HG03571 (cell line): ENCODE measurements around the gene LRIG2.
A peak's percentile ranks its signal among the peaks of the same experiment; 100 is the strongest.
"Not testable (repeated sequence)": the region's sequence is repeated elsewhere in the genome, so short reads cannot be mapped to it uniquely, and the experiment has no call there.

Source experiments
- ATAC-seq: cut with Tn5 transposase; IDR thresholded peaks from one replicate; pipeline ENCODE4 v1.9.1; 2021; ENCODE audit not compliant: unreplicated experiment

LRIG2 gene

GRCh38 chr1:113057006-113057405 is 16.0 kb upstream of the LRIG2 start:
- ATAC-seq: no peak

- ATAC-seq: no peak
Measured at GRCh38 chr1:113058941-113059706, 13.9 kb upstream of the LRIG2 start.

GRCh38 chr1:113063456-113063855 is 9.5 kb upstream of the LRIG2 start:
- ATAC-seq: not testable (repeated sequence)

GRCh38 chr1:113072141-113072756 is 749 bp upstream of the LRIG2 start:
- ATAC-seq: no peak

- peak; percentile 13 for ATAC-seq
Measured at GRCh38 chr1:113073479-113073950, 517 bp downstream of the LRIG2 start.

- ATAC-seq: no peak
Measured at GRCh38 chr1:113074237-113074636, 1.2 kb downstream of the LRIG2 start.

- ATAC-seq: not testable (repeated sequence)
Measured at GRCh38 chr1:113077978-113078377, 5.0 kb downstream of the LRIG2 start.

- ATAC-seq: no peak
Measured at GRCh38 chr1:113086541-113086940, 13.5 kb downstream of the LRIG2 start.

DNA sequence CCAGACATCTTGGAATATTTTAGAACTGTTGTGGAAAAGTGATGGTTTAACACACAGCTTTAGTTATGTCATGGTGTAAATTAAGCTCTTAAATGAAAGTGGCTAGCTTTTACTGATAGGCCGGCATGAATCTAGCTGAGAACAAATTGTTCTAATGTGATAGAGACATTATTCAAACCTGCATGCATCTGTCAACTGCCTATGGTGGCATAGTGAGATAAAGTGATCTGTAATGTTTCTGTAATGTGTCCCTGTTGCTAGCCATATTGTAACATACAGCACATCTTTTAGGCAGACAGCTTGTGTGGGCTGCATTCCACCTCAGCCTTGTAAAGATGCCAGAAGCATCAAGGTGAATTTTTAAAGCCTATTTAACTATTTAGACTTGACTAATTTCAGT is 16.0 kb downstream of the LRIG2 start:
- no peak for ATAC-seq

DNA sequence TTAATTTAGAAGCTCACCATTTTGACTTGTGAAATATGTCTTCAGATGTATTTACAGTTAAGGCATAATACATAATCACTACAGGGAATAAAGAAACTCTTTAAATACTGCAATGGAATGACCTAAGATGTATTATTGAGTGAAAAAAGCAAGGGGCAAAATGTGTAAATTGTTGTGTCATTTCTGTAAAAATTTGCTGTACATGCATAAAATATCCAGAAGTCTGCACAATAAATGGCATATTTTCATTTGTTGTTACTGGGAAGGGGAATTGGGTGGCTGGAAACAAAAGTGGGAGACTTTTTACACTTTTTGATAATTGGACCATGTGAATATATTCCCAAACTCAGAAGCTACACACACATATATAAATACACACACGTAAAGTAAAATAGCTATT is 17.1 kb downstream of the LRIG2 start:
- no peak for ATAC-seq

- no peak for ATAC-seq
Measured at GRCh38 chr1:113091988-113092594, 19.1 kb downstream of the LRIG2 start.

- no peak for ATAC-seq
Measured at GRCh38 chr1:113094506-113094905, 21.5 kb downstream of the LRIG2 start.

- no peak for ATAC-seq
Measured at GRCh38 chr1:113095790-113096455, 22.9 kb downstream of the LRIG2 start.

DNA sequence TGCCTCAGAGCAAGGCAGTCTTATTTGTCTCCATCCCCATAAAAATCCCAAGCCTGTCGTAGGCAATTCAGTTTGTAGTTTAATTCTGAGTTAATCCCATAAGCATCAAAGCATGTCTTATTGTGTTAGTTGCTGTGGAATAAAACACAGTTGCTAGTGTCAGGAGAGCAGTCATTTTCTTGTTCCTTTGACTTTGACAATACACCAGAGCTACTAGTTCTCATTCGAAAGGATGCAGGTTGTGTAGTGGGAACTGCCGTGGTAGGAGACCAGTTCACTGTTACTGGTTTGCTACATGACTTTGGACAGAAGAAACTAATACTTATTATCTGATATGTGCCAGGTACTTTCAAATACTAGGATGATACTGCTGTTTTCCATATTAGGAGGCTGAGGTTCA is 23.5 kb downstream of the LRIG2 start:
- no peak for ATAC-seq

DNA sequence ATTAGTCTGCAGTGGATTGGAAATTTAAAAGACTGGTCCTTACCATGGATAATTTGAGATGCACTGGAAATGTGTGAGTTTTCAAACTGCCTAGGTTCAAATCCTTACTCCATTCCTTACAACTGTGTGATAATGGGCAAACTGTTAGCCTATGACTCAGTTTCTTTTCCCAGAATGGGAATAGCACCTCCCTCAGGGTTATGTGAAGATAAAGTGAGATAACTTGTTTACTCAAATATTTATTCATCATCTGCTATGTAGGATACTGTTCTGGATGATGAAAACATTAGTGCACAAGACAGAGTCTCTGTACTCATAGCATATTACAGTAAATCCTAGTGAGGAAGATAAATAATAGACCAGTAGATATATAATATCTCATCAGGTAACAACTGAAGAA is 28.6 kb downstream of the LRIG2 start:
- ATAC-seq: no peak

DNA sequence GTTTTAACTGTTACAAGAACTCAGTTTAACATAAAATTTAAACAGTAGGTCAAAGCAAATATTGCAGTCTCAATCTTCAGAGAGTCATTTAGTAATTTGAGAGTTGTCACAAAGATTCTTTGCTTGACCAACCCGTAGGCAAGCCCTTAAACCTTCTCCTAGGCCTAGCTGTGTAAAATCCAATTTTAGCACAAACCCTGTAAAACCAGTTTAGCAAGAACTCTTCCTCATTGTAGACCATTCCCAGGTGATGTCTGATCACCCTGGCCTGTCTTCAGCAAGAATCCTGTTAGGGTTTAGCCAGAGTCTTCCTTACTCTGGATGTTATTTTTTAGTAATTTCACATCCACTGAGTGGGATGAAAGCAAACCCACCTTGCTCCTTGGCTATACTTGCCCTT is 30.1 kb downstream of the LRIG2 start:
- ATAC-seq: no peak

DNA sequence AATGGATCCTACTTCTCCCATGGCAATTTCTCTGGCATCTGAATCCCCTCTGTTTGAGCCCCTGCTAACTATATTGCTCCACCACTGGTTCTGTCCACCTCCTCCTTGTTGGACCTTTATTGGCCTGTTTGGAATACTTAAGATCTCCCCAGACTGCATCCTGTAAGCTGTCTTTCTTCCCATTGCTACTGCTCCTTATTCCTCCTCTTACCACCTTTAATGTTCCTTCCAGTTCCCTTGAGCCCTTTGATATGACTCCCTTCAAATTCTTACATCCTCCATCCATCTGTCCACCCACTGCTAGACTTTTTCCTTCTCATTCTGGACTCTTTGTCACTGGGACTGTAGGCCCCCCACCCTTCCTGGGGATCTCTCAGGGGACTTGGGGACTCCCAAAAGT is 31.0 kb downstream of the LRIG2 start:
- no peak for ATAC-seq

GRCh38 chr1:113106910-113107309 is 33.9 kb downstream of the LRIG2 start:
- no peak for ATAC-seq

- no peak for ATAC-seq
Measured at GRCh38 chr1:113109908-113110554, 37.0 kb downstream of the LRIG2 start.

DNA sequence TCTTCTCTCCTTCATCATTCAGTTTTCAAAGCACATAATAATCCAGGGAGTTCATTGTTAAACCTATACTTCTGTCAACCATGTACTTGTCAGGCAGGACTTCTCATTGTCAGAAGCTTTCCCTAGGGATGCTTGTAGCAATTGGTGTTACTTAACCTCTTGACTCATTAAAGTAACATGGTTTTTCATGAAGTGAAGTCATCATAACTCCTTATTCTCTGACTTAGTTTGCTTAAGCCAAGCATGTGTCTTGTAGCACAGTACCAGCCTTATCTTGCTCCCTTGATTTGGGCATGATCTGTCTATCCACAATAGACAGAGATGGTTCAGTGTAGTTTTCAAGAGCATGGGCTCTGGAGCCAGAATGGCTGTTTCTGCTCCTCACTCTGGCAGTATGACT is 45.3 kb downstream of the LRIG2 start:
- ATAC-seq: no peak

DNA sequence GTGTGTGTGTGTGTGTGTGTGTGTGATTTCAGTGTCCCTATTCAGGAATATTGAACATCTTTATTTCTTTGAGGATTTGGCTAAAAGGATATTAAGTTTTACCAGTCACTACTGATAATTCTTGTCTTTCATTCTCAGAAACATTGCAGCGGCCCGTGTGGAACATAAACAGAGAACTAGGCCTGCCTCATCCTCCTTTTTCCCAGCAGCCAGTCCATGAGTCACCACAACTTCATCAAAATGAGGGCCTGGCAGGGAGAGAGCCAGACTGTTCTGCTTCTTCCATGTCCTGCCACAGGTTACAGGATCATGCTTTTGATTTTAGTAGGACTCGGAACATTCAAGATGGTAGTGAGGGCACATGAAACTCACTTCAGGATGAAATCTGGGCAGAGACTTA is 50.7 kb downstream of the LRIG2 start:
- ATAC-seq: no peak
